H1 (cell line): ENCODE data around the gene C17orf50. TPM values are rescaled to one million over a fixed set of nuclear protein-coding genes. Genes with fewer than 3 reads are reported as not detected.

Experiments
- CHD7 ChIP-seq: fragments of 300-600 bp; sonication (generic); IDR thresholded peaks from 2 replicates; pipeline ENCODE4 v1.7.1; 2012; ENCODE audit warnings: low read length, moderate library complexity, mild to moderate bottlenecking, inconsistent platforms; ENCODE audit not compliant: insufficient replicate concordance
- polyA plus RNA-seq, 7 experiments: library from polyadenylated mRNA; depleted of rRNA in 3 of 7; stranded (reverse) in 5 of 7; unstranded in 2 of 7; fragments of >200 nt in 5 of 7; fragments of 200-250 nt in 2 of 7; gene quantifications; 1 replicate in 5 of 7; 2 replicates in 1 of 7; 4 replicates in 1 of 7; pipeline versions ENCODE4 v1.2.1 to v1.2.3, GENCODE V29; 2011 to 2013; ENCODE audit warnings: missing spikeins in 2 of 7, mixed read lengths in 2 of 7
- total RNA-seq: library from RNA; stranded (reverse); fragmentation: NEBNext Ultra II Directional; extraction: Animal tissue kit (Norgen Biotek cat#: 25700); gene quantifications from 2 replicates; pipeline ENCODE4 v1.2.1, GENCODE V29; 2021

Gene C17orf50
- total and polyA plus RNA-seq, 2 of the 8 experiments (the other 6 are each of a cell fraction or from before 2014, with no cell fraction given), result 0.12 TPM; not detected in 1

GRCh38 chr17:35764123-35764991, 3.7 kb downstream of the C17orf50 start (continued):
- no peak for TF ChIP-seq CHD7
- TF ChIP-seq, all 59 proteins: peak for 24
